Measurements from ENCODE around the gene HDAC7.

DNA sequence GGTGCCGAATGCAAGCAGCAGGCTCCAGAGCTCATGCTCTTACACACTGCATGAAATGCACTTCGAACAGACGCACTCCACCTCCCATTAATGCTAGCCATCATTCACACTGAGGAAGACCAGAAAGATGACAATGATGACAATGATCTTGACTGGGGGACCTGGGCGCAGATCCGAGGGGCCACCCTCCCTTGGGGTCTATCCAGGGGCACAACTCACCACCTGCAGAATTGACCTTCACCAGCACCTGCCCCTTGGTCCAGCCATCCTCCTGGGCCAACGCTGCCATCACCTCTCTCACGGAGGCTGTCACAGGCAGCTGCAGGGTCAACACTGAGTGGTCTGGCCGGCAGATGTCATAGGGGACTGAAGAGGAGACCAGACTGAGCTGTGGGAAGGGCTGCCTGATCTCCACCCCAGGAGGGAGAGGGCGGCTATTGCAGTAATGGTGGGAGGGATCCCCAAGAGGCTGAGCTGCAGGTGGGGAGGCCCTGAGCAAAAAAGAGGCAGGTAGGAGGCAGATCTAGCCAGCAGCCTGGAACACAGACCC is 76.3 kb downstream of the HDAC7 start:
- TF ChIP-seq, protein P1, sequence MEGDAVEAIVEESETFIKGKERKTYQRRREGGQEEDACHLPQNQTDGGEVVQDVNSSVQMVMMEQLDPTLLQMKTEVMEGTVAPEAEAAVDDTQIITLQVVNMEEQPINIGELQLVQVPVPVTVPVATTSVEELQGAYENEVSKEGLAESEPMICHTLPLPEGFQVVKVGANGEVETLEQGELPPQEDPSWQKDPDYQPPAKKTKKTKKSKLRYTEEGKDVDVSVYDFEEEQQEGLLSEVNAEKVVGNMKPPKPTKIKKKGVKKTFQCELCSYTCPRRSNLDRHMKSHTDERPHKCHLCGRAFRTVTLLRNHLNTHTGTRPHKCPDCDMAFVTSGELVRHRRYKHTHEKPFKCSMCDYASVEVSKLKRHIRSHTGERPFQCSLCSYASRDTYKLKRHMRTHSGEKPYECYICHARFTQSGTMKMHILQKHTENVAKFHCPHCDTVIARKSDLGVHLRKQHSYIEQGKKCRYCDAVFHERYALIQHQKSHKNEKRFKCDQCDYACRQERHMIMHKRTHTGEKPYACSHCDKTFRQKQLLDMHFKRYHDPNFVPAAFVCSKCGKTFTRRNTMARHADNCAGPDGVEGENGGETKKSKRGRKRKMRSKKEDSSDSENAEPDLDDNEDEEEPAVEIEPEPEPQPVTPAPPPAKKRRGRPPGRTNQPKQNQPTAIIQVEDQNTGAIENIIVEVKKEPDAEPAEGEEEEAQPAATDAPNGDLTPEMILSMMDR (IDR thresholded peaks at IDR 0.05): no peak
- TF ChIP-seq POLR2A (IDR thresholded peaks at IDR 0.05): no peak

Measured in adrenal gland (tissue), 5 donors.